Measurements from ENCODE around the gene EFCAB14. TPM values are rescaled to one million over a fixed set of nuclear protein-coding genes. Genes with fewer than 3 reads are reported as not detected.
A peak's percentile ranks its signal among the peaks of the same experiment; 100 is the strongest.
"Not testable (repeated sequence)": the region's sequence is repeated elsewhere in the genome, so short reads cannot be mapped to it uniquely, and the experiment has no call there.

Gene EFCAB14
- total and polyA plus RNA-seq, 2 donors (not counting 3 experiments of a cell fraction or from before 2014, with no cell fraction given) = 30.0 to 81.7 TPM

DNA sequence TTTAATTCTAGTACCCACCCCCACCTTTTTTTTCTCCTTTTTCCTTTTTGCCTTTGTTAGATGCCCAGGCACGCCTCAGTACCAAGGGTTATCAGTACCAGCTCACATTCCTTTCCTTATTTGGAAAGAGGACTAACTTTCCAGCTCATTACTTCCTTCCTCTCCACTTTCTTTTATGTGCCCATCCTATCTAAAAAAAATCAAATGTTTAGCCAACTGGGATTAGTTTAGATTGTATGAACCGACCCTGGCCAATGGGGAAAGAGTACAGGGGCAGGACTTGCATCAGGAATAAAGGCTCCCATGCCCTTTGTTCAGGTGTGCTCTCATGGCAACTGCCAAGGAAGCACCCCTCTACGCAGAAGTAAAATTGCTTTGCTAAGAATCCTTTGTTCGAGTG, 35.8 kb upstream of the EFCAB14 start:
- CTCF ChIA-PET = interaction anchor here (1.3 to 1.8 kb wide), 2 partner anchors 9 to 19 kb away, joined by 3 to 7 read pairs; no protein-coding TSS in a partner anchor
- dilution Hi-C loops (cut with MboI; ENCODE audit: extremely low pct_ligation_motif_present, low sequenced_read_pairs) = not testable (repeated sequence)

DNA sequence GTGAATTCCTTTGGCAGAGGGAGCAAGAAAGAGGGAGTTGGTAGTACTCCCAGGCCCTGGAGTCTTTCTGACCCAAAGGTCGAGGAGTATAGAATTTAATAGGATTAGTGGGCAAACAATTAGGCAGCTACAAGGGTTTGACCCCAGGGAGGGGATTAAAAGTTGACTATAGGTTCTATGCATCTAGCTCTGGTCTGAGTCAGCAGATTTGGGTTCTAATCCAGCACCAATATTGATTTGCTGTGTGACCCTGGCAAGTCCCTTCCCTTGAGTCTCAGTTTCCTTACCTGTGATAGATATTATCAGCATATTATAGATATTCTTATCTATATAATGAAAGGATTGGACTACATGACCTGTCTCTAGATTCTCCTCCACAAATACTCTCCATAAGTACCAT, 35.1 kb upstream of the EFCAB14 start:
- Histone ChIP-seq H3K9ac (replicated peaks; ENCODE audit: extremely low read depth, insufficient read depth, low read length) (no peak overlapping the region), H4K20me1 (replicated peaks; ENCODE audit: control insufficient read depth, extremely low read depth, insufficient read depth, low read length) (no peaks in the 10 kb centered on the region), H3K27me3 (ENCODE audit: control insufficient read depth in 2 of 2, insufficient read depth in 2 of 2, low read length in 2 of 2) (no peaks in the 10 kb centered on the region), H3K4me1 (ENCODE audit: control insufficient read depth, extremely low read depth, insufficient read depth, low read length) (peaks cover 18% of the 10 kb centered on the region), H3K27ac (ENCODE audit: insufficient read depth, low read depth, low read length) (no peak overlapping the region), H3K4me2 (ENCODE audit: insufficient read depth, low read length) (peak overlapping the region; percentile 56), H3K4me3 (replicated peaks in 1 of 3; ENCODE audit: insufficient read depth in 1 of 3, low read depth in 1 of 3, low read length in 3 of 3) (no peak overlapping the region), H3K36me3 (ENCODE audit: control insufficient read depth in 2 of 2, extremely low read depth in 1 of 2, insufficient read depth in 2 of 2, low read length in 2 of 2) (no peaks in the 10 kb centered on the region), H3K9me1 (replicated peaks; ENCODE audit: control insufficient read depth, extremely low read depth, insufficient read depth, low read length) (no peaks in the 10 kb centered on the region), H3K9me3 (replicated peaks; ENCODE audit: control insufficient read depth, insufficient read depth, low read length) (no peaks in the 10 kb centered on the region), H2AFZ (ENCODE audit: low read depth, low read length) (no peak overlapping the region), H3K79me2 (ENCODE audit: control insufficient read depth, insufficient read depth, low read length) (no peaks in the 10 kb centered on the region)
- DNase-seq (ENCODE audit: low read depth, low spot score) (no peak), FAIRE-seq (no peak)
- dilution Hi-C loops (cut with MboI; ENCODE audit: extremely low pct_ligation_motif_present, low sequenced_read_pairs) (no loop called here), intact Hi-C loops (cut with micrococcal nuclease) (loop anchor here (10.0 kb wide), 1 partner anchor 351 kb away; no protein-coding TSS in a partner anchor)
- CTCF ChIA-PET = interaction anchor here (1.3 to 1.8 kb wide), 2 partner anchors 10 to 18 kb away, joined by 3 to 7 read pairs; no protein-coding TSS in a partner anchor
- BruUV-seq (replicated peaks) = no TSS peak
- TF ChIP-seq, protein P1, sequence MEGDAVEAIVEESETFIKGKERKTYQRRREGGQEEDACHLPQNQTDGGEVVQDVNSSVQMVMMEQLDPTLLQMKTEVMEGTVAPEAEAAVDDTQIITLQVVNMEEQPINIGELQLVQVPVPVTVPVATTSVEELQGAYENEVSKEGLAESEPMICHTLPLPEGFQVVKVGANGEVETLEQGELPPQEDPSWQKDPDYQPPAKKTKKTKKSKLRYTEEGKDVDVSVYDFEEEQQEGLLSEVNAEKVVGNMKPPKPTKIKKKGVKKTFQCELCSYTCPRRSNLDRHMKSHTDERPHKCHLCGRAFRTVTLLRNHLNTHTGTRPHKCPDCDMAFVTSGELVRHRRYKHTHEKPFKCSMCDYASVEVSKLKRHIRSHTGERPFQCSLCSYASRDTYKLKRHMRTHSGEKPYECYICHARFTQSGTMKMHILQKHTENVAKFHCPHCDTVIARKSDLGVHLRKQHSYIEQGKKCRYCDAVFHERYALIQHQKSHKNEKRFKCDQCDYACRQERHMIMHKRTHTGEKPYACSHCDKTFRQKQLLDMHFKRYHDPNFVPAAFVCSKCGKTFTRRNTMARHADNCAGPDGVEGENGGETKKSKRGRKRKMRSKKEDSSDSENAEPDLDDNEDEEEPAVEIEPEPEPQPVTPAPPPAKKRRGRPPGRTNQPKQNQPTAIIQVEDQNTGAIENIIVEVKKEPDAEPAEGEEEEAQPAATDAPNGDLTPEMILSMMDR (IDR thresholded peaks at IDR 0.05; ENCODE audit: extremely low read depth in 1 of 2, insufficient read depth in 1 of 2, low read depth in 1 of 2, low read length in 2 of 2) = no peak
- TF ChIP-seq MYC (IDR thresholded peaks at IDR 0.05; ENCODE audit: low read depth, low read length) = no peak
- POLR2A ChIA-PET = no interaction called here

More for the DNA sequence above, 35.8 kb upstream of the EFCAB14 start:
- H3K27me3 ChIP-seq (ENCODE audit: control insufficient read depth in 2 of 2, insufficient read depth in 2 of 2, low read length in 2 of 2); H3K9ac ChIP-seq (replicated peaks; ENCODE audit: extremely low read depth, insufficient read depth, low read length); H3K36me3 ChIP-seq (ENCODE audit: control insufficient read depth in 2 of 2, extremely low read depth in 1 of 2, insufficient read depth in 2 of 2, low read length in 2 of 2); H3K79me2 ChIP-seq (ENCODE audit: control insufficient read depth, insufficient read depth, low read length); BruUV-seq (replicated peaks); H3K4me2 ChIP-seq (ENCODE audit: insufficient read depth, low read length); H2AFZ ChIP-seq (ENCODE audit: low read depth, low read length); H3K4me3 ChIP-seq (replicated peaks in 1 of 3; ENCODE audit: insufficient read depth in 1 of 3, low read depth in 1 of 3, low read length in 3 of 3); H3K9me1 ChIP-seq (replicated peaks; ENCODE audit: control insufficient read depth, extremely low read depth, insufficient read depth, low read length); H3K9me3 ChIP-seq (replicated peaks; ENCODE audit: control insufficient read depth, insufficient read depth, low read length); H3K27ac ChIP-seq (ENCODE audit: insufficient read depth, low read depth, low read length); POLR2A ChIA-PET; H4K20me1 ChIP-seq (replicated peaks; ENCODE audit: control insufficient read depth, extremely low read depth, insufficient read depth, low read length): not testable (repeated sequence)
- TF ChIP-seq FOS (IDR thresholded peaks at IDR 0.05; ENCODE audit: borderline replicate concordance, insufficient read depth, low read length) (peak; percentile 12), GATA2 (IDR thresholded peaks at IDR 0.05; ENCODE audit: insufficient read depth, insufficient read length, low read depth, low read length) (peak; percentile 64), POLR2AphosphoS5 (IDR thresholded peaks at IDR 0.05; ENCODE audit: insufficient read depth, low read depth, low read length) (peak; percentile 42)
- intact Hi-C loops (cut with micrococcal nuclease) = loop anchor here (10.0 kb wide), 1 partner anchor 350 kb away; no protein-coding TSS in a partner anchor
- H3K4me1 ChIP-seq (ENCODE audit: control insufficient read depth, extremely low read depth, insufficient read depth, low read length) = peaks cover 21% of the 10 kb centered on the region
- peak; percentile 61 for FAIRE-seq
- DNase-seq (ENCODE audit: low read depth, low spot score) = peak; percentile 36

Measured in endothelial cell of umbilical vein (primary cell).